Measurements from ENCODE around the gene FOXA3.

- TF ChIP-seq CTCF (conservative IDR thresholded peaks at IDR 0.05 in 1 of 2, IDR thresholded peaks at IDR 0.05 in 1 of 2; ENCODE audit: extremely low read depth in 1 of 2, insufficient read depth in 1 of 2, low read depth in 1 of 2, low read length in 2 of 2) = no peak
- no peak for TF ChIP-seq EZH2 (IDR thresholded peaks at IDR 0.05; ENCODE audit: borderline replicate concordance, low read length)
Observed at GRCh38 chr19:45825263-45825605, 38.9 kb upstream of the FOXA3 start.

All from mammary epithelial cell (primary cell).